Effector memory CD4-positive, alpha-beta T cell (primary cell): ENCODE results near the gene MED23.

ENCODE experiments used
- DNase-seq, 3 donors: peaks; one replicate each; pipeline ENCODE4 v3.0.0-alpha.2; 2020
- H3K27ac ChIP-seq: 2 replicates; pipeline ENCODE4 v1.7.0; 2013; ENCODE audit warnings: mild to moderate bottlenecking, low read length, moderate library complexity; ENCODE audit not compliant: insufficient read depth, poor library complexity, severe bottlenecking
- H3K27me3 ChIP-seq: replicated peaks from 2 replicates; pipeline ENCODE4 v1.7.0; 2013; ENCODE audit warnings: mild to moderate bottlenecking, low read length; ENCODE audit not compliant: insufficient read depth, control insufficient read depth, poor library complexity, severe bottlenecking
- H3K36me3 ChIP-seq: 2 replicates; pipeline ENCODE4 v1.7.0; 2013; ENCODE audit warnings: mild to moderate bottlenecking, low read length, moderate library complexity; ENCODE audit not compliant: control insufficient read depth, insufficient read depth
- H3K4me1 ChIP-seq: 2 replicates; pipeline ENCODE4 v1.7.0; 2013; ENCODE audit warnings: low read length, mild to moderate bottlenecking; ENCODE audit not compliant: control insufficient read depth, insufficient read depth, poor library complexity, severe bottlenecking
- H3K4me3 ChIP-seq: 2 replicates; pipeline ENCODE4 v1.7.0; 2013; ENCODE audit warnings: low read length, low read depth, mild to moderate bottlenecking; ENCODE audit not compliant: insufficient read depth, poor library complexity, severe bottlenecking
- H3K9me3 ChIP-seq: 2 replicates; pipeline ENCODE4 v1.7.0; 2013; ENCODE audit warnings: mild to moderate bottlenecking, low read length, moderate library complexity; ENCODE audit not compliant: control insufficient read depth

The MED23 gene

GRCh38 chr6:131615275-131615674 lies 12.8 kb downstream of the MED23 start:
- no peak overlapping the region for H3K4me3 ChIP-seq
- H3K27me3 ChIP-seq: no peaks in the 10 kb centered on the region
- no peak for DNase-seq
- no peaks in the 10 kb centered on the region for H3K9me3 ChIP-seq
- peaks cover 81% of the 10 kb centered on the region for H3K36me3 ChIP-seq
- H3K27ac ChIP-seq: no peak overlapping the region
- H3K4me1 ChIP-seq: no peaks in the 10 kb centered on the region

- Histone ChIP-seq H3K4me3 (no peak overlapping the region), H3K27me3 (no peaks in the 10 kb centered on the region), H3K36me3 (peaks cover 81% of the 10 kb centered on the region), H3K27ac (no peak overlapping the region), H3K4me1 (no peaks in the 10 kb centered on the region), H3K9me3 (no peaks in the 10 kb centered on the region)
- no peak for DNase-seq
Observed at GRCh38 chr6:131613296-131613925, 14.6 kb downstream of the MED23 start.

- peaks cover 78% of the 10 kb centered on the region for H3K36me3 ChIP-seq
Observed at GRCh38 chr6:131602781-131603312, 25.2 kb downstream of the MED23 start.

GRCh38 chr6:131600716-131601115 lies 27.3 kb downstream of the MED23 start:
- no peak overlapping the region for H3K27ac ChIP-seq
- H3K36me3 ChIP-seq: peaks cover 79% of the 10 kb centered on the region
- no peak overlapping the region for H3K4me3 ChIP-seq
- H3K9me3 ChIP-seq: no peaks in the 10 kb centered on the region
- H3K27me3 ChIP-seq: no peaks in the 10 kb centered on the region
- no peaks in the 10 kb centered on the region for H3K4me1 ChIP-seq
- DNase-seq: no peak

More at GRCh38 chr6:131602781-131603312, 25.2 kb downstream of the MED23 start:
- Histone ChIP-seq H3K27me3 (no peaks in the 10 kb centered on the region), H3K9me3 (no peaks in the 10 kb centered on the region), H3K27ac (no peak overlapping the region), H3K4me1 (no peaks in the 10 kb centered on the region), H3K4me3 (no peak overlapping the region)
- no peak for DNase-seq

- Histone ChIP-seq H3K9me3 (no peaks in the 10 kb centered on the region), H3K27ac (no peak overlapping the region), H3K36me3 (peaks cover 61% of the 10 kb centered on the region), H3K4me1 (no peaks in the 10 kb centered on the region), H3K4me3 (no peak overlapping the region), H3K27me3 (no peaks in the 10 kb centered on the region)
- no peak for DNase-seq
Observed at GRCh38 chr6:131597446-131597845, 30.6 kb downstream of the MED23 start.

GRCh38 chr6:131594074-131594473 lies 34.0 kb downstream of the MED23 start:
- Histone ChIP-seq H3K36me3 (peaks cover 58% of the 10 kb centered on the region), H3K4me3 (no peak overlapping the region), H3K4me1 (no peaks in the 10 kb centered on the region), H3K27me3 (no peaks in the 10 kb centered on the region), H3K9me3 (no peaks in the 10 kb centered on the region), H3K27ac (no peak overlapping the region)
- DNase-seq: no peak

GRCh38 chr6:131592935-131593334 lies 35.1 kb downstream of the MED23 start:
- Histone ChIP-seq H3K27ac (no peak overlapping the region), H3K4me1 (no peaks in the 10 kb centered on the region), H3K4me3 (no peak overlapping the region), H3K36me3 (peaks cover 58% of the 10 kb centered on the region), H3K9me3 (no peaks in the 10 kb centered on the region), H3K27me3 (no peaks in the 10 kb centered on the region)
- DNase-seq: no peak

- DNase-seq: no peak
- no peaks in the 10 kb centered on the region for H3K4me1 ChIP-seq
- H3K27ac ChIP-seq: no peak overlapping the region
- H3K36me3 ChIP-seq: peaks cover 74% of the 10 kb centered on the region
- H3K27me3 ChIP-seq: no peaks in the 10 kb centered on the region
- no peak overlapping the region for H3K4me3 ChIP-seq
- no peaks in the 10 kb centered on the region for H3K9me3 ChIP-seq
Observed at GRCh38 chr6:131588643-131589042, 39.4 kb downstream of the MED23 start.

- Histone ChIP-seq H3K27me3 (no peaks in the 10 kb centered on the region), H3K36me3 (peaks cover 76% of the 10 kb centered on the region), H3K4me3 (no peak overlapping the region), H3K4me1 (no peaks in the 10 kb centered on the region), H3K9me3 (no peaks in the 10 kb centered on the region), H3K27ac (no peak overlapping the region)
- no peak for DNase-seq
Observed at GRCh38 chr6:131587909-131588308, 40.1 kb downstream of the MED23 start.

- peaks cover 78% of the 10 kb centered on the region for H3K36me3 ChIP-seq
- no peaks in the 10 kb centered on the region for H3K4me1 ChIP-seq
- no peak for DNase-seq
- H3K27ac ChIP-seq: no peak overlapping the region
- H3K27me3 ChIP-seq: no peaks in the 10 kb centered on the region
- H3K9me3 ChIP-seq: no peaks in the 10 kb centered on the region
- H3K4me3 ChIP-seq: no peak overlapping the region
Observed at GRCh38 chr6:131586543-131586942, 41.5 kb downstream of the MED23 start.
